Kidney glomerular epithelial cell (primary cell): ENCODE results near the gene CCSER1.

Experiments
- DNase-seq: peaks from one replicate; lab custom pipeline; 2025; lab: John Stamatoyannopoulos, UW

Gene CCSER1

DNA sequence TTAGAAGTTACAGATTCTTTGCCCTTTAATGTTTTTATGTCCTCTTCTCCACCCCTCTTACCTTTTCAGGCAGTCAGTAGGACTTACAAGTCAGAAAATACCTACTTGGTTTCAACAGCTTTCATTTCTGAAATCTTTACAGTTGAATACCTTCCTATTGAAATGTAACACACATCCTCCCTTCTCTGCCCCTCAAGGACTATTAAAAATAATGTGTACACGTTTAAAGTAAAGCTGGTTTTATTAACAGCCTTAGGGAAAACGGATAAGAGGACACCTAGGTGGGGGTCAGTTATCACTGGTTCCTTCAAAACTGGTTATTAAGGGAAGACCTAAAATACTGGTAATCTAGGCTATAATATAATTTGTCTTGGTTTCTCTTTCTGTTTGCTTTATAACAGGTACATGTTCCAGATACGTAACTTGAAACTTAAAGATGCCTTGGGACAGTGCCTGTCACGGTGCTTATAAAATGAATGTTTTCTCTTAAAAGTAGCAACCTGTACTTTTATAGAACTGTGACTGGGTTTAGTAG is 1.8 kb downstream of the CCSER1 start:
- DNase-seq, result no peak

- no peak for DNase-seq
Measured at GRCh38 chr4:90130076-90130475, 2.9 kb downstream of the CCSER1 start.

- DNase-seq, result peak; percentile 25
Measured at GRCh38 chr4:90137555-90137954, 10.4 kb downstream of the CCSER1 start.

GRCh38 chr4:90142081-90142480 is 14.9 kb downstream of the CCSER1 start:
- DNase-seq, result no peak

DNA sequence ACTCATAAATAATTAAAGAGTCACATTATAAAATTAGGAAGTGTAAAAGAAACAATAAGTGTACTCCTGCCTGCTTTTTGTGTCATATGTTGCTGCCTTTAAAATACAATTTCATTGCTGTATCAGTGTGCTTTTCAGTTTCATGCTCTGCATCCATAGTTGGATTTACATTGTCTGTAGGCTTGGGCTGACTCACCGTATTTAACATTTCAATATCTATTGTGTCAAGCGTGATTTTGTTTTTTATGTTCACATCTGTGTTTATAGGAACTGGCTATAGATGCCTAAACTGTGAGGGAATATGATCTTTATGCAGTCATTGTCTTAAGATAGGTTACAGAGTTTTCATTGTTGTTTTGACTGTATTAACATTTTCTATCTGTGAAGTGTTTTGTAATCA is 18.1 kb downstream of the CCSER1 start:
- no peak for DNase-seq

DNA sequence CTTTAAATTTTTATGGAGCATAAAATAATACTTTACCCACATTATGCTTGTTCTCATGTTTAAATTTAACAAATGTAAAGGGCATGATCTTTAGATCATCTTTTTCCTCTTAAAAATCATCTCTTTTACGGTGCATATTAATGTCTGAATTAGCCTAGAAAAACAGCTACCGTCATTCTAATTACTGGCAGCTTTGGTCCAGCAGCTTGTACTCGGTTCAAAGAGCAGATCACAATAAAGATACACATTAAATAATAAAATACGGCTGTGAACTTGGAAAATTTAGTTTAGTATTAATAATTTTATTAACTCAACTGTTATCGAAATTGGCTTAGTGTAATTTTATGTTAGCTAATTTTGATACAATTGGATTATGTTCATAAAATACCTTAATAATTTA is 19.1 kb downstream of the CCSER1 start:
- no peak for DNase-seq

DNA sequence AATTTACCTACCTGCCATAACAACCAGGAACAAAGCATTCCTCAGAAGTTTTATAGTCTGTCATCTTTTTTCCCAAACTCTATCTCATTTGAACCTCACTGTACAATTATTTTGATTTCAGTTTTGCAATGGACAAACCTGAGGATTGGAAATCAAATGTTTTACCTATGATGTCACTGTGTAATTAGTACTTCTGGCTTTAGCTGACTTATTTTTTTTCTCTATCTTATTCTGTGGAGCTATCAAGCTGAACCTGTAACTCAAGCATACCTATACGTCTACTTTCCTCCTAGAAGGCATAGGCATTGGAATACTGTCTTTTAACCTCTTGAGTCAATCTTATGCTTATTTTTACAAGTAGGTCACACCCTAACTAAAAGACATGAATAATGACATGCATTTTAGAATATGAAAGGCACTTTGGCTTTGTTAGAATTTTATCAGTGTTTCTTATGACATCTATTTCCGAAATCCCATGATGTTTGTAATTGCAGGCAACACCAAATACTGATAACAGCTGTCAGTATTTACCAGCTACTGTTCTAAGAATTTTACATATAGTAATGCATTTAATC is 21.5 kb downstream of the CCSER1 start:
- DNase-seq, result no peak

DNA sequence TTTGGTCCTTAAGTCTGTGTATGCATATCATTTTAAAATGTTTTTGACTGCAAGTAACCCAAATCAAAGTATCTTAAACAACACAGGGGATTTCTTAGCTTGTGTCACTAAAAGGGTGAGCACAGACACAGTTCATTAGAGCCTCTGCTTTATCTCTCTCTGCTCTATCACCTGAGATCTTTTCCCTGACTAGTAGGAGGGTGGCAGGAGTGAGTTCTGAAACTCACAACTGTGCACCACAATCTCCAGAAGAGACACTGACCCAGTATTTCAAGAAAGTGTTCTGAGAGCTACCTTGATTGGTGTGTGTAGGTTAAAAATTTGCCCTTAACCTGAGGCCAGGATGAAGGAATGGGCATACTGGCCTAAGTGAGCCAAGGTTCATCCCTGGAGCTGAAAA is 24.8 kb downstream of the CCSER1 start:
- DNase-seq, result no peak

DNA sequence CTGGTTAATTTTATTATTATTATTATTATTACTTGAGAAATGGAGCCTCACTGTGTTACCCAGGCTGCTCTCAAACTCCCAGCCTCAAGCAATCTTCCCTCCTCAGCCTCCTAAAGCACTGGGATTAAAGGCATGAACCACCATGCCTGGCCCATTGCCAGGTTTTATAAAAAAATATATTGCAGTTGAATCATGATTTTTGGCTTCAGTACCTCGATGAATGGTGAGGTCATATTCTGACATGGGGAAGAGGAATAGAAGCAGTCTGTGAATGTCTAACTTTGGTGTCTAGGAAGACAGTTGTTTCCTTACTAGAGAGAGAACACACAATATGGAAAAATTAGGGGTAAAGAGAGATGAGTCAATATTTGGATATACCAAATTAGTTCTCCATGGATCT is 32.0 kb downstream of the CCSER1 start:
- no peak for DNase-seq

DNA sequence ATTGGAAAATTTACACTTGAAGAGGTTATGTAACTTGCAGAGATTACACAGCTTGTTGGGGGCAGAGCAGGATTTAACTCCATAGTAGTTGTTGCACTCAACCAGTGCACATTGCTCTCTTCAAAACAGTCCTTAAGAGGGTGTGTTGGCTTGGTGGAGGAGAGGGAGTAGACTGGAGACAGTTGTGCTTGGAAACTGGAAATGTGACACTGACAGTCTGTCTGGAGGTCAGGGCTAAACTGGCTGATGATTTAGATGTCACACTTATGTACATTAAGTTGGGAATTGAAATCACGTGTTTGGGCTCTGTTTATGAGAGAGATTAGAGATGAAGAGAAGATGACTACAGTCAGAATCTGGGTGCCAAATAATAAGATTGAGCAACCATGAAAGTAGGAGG is 32.9 kb downstream of the CCSER1 start:
- no peak for DNase-seq

DNA sequence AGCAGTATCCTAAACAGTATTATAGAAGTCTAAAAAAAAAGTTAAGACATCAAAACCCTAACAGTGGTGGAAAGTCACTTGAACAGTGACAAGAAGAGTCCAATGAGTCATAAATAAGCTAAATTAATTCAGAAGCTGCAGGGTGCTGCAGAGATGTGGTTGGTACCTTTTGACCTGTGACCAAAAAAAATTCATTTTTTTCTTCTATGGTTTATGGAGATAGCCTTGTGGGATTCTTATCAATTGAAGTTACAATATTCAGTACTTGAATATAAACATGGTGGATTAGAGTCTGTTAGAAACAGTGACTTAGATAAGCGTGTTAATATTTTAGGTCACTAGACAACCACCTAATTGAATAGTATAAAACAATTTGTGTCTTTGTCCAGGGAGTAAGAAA is 35.4 kb downstream of the CCSER1 start:
- no peak for DNase-seq

- DNase-seq, result no peak
Measured at GRCh38 chr4:90163872-90164271, 36.7 kb downstream of the CCSER1 start.

DNA sequence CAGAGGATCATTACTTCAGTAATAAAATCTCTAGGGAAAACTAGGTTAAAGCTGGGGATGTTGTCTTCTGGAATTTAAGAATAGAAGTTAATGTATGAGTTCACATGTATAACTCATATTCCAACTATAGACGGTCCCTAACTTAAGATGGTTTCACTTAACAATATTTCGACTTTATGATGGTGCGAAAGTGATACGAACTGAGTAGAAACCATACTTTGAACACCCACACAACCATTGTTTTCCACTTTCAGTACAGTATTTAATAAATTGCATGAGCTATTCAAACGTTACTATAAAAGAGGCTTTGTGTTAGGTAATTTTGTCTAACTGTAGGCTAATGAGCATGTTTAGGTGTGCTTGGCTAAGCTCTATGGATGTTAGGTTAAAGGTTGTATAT is 38.7 kb downstream of the CCSER1 start:
- no peak for DNase-seq

DNA sequence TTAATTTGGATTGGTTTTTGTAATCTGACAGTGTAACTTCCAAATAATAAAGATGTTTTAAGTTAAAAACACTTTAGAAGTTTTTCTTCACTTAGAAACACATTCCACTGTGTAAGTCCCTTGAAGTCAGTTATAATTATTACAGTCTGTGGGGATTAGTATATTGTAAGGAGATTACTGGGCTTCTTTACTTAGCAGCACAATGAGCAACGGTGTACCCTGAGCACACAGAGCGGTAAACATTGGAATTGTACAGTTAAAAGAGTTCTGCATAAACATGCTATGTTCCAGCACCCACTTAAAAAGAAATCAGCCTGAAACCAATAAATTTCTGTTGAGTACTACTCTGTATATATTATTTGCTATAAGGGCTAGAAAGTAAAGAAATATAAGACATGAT is 44.3 kb downstream of the CCSER1 start:
- no peak for DNase-seq

DNA sequence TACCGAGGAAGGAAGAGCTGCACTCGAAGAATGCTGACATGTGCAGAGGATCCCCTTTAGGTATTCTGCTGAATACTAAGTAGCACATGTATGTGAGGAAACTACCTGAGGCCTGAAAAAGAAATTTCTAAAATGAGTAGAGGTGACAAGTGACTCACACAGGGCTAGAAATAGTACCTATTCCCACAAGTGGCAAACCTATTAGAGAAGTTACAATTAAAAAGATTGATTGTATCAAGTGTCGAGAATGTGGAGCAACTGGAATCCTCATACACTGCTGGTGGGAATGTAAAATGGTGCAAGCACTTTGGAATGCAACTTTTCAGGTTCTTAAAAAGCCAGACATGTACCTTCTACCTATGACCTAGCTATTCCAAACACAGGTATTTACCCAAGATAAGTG is 47.4 kb downstream of the CCSER1 start:
- DNase-seq, result no peak

DNA sequence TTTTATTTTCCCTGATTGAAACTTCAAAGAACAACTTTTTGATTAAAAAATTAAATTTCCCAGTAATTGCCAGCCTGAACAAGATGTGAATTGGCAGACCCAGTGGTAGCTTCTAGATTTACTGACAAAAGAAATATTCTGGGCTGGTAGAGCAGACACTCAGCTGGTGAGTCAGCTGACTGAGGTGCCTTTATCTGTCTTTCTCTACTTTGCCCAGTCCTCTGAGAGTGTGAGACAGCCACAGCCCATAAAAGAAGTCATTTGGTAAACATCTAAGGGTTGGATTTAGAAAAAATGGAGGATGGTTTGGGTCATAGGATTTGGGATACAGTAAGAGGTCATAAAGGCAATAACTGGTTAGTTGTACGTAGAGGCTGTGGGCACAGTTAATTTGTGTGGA is 54.5 kb downstream of the CCSER1 start:
- DNase-seq, result no peak

GRCh38 chr4:90183254-90183653 is 56.1 kb downstream of the CCSER1 start:
- no peak for DNase-seq

- DNase-seq, result no peak
Measured at GRCh38 chr4:90184560-90184959, 57.4 kb downstream of the CCSER1 start.

DNA sequence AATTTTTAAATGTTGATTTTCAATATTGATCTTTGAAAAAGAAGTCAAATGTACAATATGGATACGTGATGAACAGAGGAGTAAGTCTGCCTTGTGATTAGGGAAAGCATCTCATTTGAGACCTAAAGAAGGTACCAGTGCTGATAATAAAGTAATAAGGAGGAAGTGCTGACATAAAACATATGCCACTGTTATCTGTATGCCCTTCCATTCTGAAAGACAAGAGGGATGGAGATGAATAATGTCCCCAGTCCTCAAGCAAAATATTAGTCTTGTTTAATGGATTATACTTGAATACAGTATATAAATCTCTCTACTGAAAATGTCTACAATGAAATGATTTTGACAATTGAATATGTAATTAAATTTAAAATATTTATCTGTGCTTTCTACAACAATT is 58.2 kb downstream of the CCSER1 start:
- DNase-seq, result no peak

DNA sequence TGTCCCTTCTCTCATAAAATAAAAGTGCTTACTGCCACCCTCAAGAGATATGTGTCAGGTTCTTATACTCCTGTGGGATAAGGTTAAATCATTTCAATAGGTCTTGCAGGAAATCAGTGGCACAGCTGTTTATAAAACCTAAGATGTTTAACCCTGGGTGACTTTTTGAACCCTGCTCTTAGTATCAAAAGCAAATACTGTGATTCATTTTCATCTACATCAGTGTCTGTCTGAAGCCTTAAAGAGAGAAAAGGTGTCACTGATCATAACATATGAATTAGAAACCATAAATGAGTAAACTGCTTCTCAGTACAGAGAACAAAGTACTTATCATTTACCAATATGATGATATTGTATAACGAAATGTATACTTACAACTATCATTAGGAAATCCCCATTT is 59.0 kb downstream of the CCSER1 start:
- no peak for DNase-seq

- no peak for DNase-seq
Measured at GRCh38 chr4:90187148-90187884, 60.1 kb downstream of the CCSER1 start.

DNA sequence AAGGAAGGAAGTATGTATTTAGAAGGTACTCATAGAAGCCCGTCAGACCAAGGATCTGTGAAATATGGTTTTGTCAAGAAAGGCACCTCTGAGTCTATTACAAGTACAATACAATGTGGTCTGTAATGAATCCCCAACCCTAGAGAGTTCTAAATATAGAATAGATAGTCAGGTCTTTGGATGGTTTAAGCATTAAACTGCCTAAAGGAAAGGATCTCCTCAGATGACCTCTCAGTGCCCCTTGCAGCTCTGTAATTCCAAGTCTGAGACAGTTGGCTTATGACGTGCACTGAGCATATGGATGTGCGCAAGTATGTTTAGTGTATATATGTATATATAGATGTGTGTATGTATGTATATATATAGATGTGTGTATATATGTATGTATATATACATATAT is 62.0 kb downstream of the CCSER1 start:
- DNase-seq, result no peak

DNA sequence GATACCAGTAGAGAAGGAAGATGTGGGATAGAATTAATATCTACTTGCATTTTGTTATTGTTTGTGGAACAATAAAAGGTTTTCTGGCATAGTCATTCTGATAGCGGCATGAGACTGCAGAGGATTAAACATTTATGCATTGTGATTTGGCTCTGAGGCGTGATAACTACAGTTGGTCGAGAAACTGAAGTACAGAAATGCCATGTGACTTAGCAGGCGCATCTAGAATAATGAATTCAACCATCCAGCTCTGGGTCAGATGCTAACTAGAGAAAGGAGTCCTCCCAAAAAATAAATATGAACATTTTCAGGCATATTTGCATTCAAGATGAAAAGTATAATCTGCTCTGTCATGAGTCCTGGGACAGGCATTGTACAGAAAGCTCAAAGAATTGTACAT is 62.8 kb downstream of the CCSER1 start:
- no peak for DNase-seq

DNA sequence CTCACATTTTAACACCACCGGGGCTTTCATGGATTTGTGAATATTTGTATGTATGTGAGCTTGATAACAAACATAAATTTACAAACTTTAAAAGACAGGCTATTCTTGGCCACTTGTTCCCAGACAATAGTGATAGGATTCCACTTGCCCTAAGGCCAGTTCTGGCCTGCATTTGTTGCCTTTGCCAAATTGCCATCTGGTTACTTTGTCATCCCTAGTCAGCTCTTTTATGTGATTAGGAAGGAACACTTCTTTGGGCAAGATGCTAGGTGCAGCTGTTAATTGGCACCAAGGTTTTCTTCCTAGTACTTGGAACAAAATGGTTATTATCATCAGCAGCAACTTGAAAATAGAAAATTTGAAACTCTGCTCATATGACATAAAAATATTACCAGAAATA is 63.3 kb downstream of the CCSER1 start:
- no peak for DNase-seq
